GM12878 (cell line): ENCODE results near the gene DNAJC12.

Experiments used
- POLR2A ChIP-seq: IDR thresholded peaks from 2 replicates; pipeline ENCODE4 v1.6.1; 2011; ENCODE audit warnings: low read depth, mild to moderate bottlenecking, low read length
- POLR2AphosphoS2 ChIP-seq: IDR thresholded peaks from 2 replicates; pipeline ENCODE4 v1.6.1; 2011; ENCODE audit warnings: low read depth, mild to moderate bottlenecking, low read length, improper control_type of control experiment, moderate library complexity
- SIN3A ChIP-seq: IDR thresholded peaks from 2 replicates; pipeline ENCODE4 v1.6.1; 2012; ENCODE audit warnings: low read depth, low read length, improper control_type of control experiment
- TF ChIP-seq, protein P1 (sequence below): fragments of 450-650 bp; IDR thresholded peaks from 2 replicates; pipeline ENCODE4 v1.6.1; 2014; ENCODE audit warnings: mild to moderate bottlenecking
- TF ChIP-seq, protein P2 (sequence below), 3 experiments: IDR thresholded peaks in 2 of 3; conservative IDR thresholded peaks in 1 of 3; 2 replicates each; pipeline ENCODE4 v1.5.1; 2011; ENCODE audit warnings: low read depth in 3 of 3, low read length in 3 of 3, mild to moderate bottlenecking in 3 of 3, control low read depth in 2 of 3, moderate library complexity in 2 of 3, inconsistent platforms in 1 of 3, mixed read lengths in 1 of 3; ENCODE audit not compliant: control insufficient read depth in 2 of 3, insufficient read depth in 1 of 3; ENCODE audit errors: extremely low read depth in 1 of 3

DNA sequence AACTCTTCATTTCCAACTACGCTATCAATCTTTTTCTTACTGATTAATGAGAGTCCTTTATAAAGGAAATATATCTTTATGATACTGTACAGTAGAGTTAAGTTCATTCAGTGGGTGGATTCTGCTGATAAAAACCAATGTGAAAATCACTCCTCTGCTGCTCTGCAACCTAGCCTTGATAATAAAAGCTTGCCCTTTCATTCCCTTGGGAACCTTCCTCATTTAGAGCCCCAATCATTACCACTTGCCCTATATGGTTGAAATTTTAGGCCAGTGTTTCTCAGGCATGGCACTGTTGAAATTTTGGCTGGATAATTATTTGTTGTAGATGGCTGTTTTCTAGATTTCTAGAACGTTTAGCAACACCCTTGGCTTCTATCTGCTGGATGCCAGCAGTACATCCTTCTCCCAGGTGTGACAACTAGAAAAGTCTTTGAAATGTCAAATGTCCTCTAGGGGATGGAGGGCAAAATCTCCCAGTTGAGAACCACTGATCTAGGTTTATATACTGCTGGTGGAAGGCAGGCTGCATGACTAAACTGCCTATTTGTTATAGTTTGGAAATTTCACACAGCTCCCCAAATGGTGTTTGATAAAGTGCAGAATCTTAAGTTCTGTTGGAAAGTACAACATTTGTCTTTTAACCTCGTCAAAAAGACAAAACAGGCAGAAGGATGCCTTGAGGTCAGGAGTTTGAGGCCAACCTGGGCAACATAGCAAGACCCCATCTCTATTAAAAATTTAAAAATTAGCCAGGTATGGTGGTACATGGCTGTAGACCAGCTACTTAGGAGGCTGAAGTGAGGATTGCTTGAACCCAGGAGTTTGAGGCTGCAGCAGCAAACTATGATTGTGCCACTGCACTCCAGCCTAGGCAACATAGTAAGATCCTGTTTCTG lies 37.6 kb upstream of the DNAJC12 start:
- TF ChIP-seq, protein P1, sequence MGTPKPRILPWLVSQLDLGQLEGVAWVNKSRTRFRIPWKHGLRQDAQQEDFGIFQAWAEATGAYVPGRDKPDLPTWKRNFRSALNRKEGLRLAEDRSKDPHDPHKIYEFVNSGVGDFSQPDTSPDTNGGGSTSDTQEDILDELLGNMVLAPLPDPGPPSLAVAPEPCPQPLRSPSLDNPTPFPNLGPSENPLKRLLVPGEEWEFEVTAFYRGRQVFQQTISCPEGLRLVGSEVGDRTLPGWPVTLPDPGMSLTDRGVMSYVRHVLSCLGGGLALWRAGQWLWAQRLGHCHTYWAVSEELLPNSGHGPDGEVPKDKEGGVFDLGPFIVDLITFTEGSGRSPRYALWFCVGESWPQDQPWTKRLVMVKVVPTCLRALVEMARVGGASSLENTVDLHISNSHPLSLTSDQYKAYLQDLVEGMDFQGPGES = no peak
- TF ChIP-seq SIN3A (no peak), POLR2AphosphoS2 (no peak), POLR2A (no peak)
- TF ChIP-seq, protein P2, sequence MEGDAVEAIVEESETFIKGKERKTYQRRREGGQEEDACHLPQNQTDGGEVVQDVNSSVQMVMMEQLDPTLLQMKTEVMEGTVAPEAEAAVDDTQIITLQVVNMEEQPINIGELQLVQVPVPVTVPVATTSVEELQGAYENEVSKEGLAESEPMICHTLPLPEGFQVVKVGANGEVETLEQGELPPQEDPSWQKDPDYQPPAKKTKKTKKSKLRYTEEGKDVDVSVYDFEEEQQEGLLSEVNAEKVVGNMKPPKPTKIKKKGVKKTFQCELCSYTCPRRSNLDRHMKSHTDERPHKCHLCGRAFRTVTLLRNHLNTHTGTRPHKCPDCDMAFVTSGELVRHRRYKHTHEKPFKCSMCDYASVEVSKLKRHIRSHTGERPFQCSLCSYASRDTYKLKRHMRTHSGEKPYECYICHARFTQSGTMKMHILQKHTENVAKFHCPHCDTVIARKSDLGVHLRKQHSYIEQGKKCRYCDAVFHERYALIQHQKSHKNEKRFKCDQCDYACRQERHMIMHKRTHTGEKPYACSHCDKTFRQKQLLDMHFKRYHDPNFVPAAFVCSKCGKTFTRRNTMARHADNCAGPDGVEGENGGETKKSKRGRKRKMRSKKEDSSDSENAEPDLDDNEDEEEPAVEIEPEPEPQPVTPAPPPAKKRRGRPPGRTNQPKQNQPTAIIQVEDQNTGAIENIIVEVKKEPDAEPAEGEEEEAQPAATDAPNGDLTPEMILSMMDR (IDR thresholded peaks at IDR 0.05 in 2 of 3, conservative IDR thresholded peaks at IDR 0.05 in 1 of 3; ENCODE audit: control insufficient read depth in 2 of 3, extremely low read depth in 1 of 3, insufficient read depth in 1 of 3, low read depth in 3 of 3, low read length in 3 of 3) = no peak
